ENCODE measurements around the gene PIAS1. TPM values are rescaled to one million over a fixed set of nuclear protein-coding genes. Genes with fewer than 3 reads are reported as not detected.
"Not testable (repeated sequence)": the region's sequence is repeated elsewhere in the genome, so short reads cannot be mapped to it uniquely, and the experiment has no call there.

PIAS1 gene
- 10 to 100 TPM; 20.4 to 24.4 TPM for total RNA-seq

DNA sequence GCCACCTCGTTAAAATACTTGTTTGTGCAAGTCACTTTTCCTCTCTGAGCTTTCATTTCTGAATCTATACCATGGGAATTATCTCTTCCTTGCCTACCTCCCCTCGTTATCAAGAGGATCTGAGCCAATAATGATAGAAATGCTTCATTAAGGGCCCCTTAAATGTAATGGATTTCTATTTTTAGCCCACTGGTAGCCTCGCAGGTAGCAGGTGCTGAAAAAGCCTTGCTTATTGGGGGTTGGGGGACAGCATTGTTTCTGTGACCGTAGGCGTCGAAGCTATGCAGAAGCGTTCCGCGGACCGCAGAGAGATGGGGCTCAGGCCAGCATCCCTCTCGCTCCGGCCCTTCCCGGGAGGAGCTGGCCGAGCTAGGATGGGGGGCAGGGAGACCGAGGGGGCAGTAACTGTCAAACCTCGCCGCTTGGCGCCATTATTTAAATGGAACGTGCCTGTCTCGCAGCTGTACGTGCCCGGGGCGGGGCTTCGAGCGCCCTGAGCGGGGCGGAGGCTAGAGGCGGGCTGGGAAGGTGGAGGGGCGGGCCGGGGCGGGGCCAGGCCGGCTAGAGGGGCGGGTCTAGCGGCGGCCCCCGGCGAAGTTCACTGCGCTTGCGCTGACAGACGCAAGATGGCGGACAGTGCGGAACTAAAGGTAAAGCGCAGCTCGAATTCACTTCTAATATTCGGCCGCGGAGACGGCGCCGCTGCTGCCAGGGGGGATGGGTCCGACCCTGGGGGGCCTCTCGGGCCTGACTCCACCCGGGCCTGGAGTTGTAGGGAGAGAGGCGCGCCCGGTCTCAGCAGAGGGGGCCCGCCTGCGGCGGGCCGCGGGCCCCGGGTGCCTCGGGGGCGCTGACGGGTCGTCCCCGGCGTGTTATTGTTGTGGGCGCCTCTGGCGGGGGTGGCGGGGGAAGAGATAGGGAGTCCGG lies at the start of gene PIAS1:
Gene PIAS1 (plus strand): TSS at position 615 of the 927 bp plus-strand sequence. CDS start 12 bp downstream, at position 627.
- Mint-ChIP-seq H3K27ac (peak within 1 kb of the TSS; percentile 95), H3K27me3 (peaks cover 25% of the 10 kb centered on the region), H3K4me3 (peak within 1 kb of the TSS; percentile 96), H3K9me3 (peaks cover 3% of the 10 kb centered on the region), H3K36me3 (peaks cover 2% of the 10 kb centered on the region), H3K4me1 (peaks cover 42% of the 10 kb centered on the region)
- peak; percentile 94 for DNase-seq

DNA sequence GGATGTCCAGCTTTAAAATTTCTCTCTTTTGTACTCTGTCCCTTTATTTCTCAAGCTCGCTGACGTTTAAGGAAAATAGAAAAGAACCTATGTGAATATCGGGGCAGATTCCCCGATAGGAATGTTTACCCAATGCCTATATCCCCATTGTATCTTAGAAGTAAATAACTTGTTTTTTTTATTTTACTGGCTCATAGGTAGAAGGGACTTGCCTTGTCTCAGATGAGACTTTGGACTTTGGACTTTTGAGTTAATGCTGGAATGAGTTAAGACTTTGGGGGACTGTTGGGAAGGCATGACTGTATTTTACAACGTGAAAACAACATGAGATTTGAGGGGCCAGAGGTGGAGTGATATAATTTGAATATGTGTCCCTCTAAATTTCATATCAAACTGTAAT lies 46.5 kb upstream of the PIAS1 start:
- H3K9me3 Mint-ChIP-seq, H3K36me3 Mint-ChIP-seq, H3K4me3 Mint-ChIP-seq, H3K27me3 Mint-ChIP-seq, H3K4me1 Mint-ChIP-seq, DNase-seq, H3K27ac Mint-ChIP-seq: not testable (repeated sequence)

GRCh38 chr15:68010361-68011153 lies 43.6 kb upstream of the PIAS1 start:
- Mint-ChIP-seq H3K4me3 (no peak overlapping the region), H3K4me1 (no peaks in the 10 kb centered on the region), H3K27ac (no peak overlapping the region), H3K36me3 (no peaks in the 10 kb centered on the region), H3K27me3 (no peaks in the 10 kb centered on the region), H3K9me3 (peaks cover 10% of the 10 kb centered on the region)
- no peak for DNase-seq

- Mint-ChIP-seq H3K27me3 (no peaks in the 10 kb centered on the region), H3K9me3 (peaks cover 2% of the 10 kb centered on the region), H3K4me3 (no peak overlapping the region), H3K4me1 (no peaks in the 10 kb centered on the region), H3K36me3 (no peaks in the 10 kb centered on the region), H3K27ac (no peak overlapping the region)
- DNase-seq = no peak
Observed at GRCh38 chr15:68012911-68013310, 41.2 kb upstream of the PIAS1 start.

DNA sequence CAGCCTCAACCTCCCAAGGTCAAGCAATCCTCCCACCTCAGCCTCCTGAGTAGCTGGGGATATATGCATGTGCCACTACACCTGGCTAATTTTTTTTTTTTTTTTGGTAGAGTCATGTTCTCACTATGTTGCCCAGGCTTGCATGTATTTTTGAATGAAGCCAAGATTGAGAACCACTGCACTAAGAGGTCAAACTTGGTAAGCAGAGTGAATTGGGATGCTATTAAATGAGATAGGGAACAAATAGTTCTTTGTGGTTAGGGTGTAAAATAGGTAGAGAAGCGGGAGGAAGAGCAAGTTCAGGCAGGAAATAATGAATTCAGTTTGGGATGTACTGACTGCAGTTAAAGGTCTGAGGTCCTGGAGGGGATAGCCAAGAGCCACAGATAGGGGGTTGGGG lies 39.9 kb upstream of the PIAS1 start:
- peaks cover 5% of the 10 kb centered on the region for H3K4me1 Mint-ChIP-seq
- no peaks in the 10 kb centered on the region for H3K36me3 Mint-ChIP-seq
- H3K9me3 Mint-ChIP-seq = no peaks in the 10 kb centered on the region
- no peaks in the 10 kb centered on the region for H3K27me3 Mint-ChIP-seq
- H3K27ac Mint-ChIP-seq = no peak overlapping the region
- DNase-seq = no peak
- H3K4me3 Mint-ChIP-seq = no peak overlapping the region

- H3K27ac Mint-ChIP-seq = no peak overlapping the region
- H3K27me3 Mint-ChIP-seq = no peaks in the 10 kb centered on the region
- no peak overlapping the region for H3K4me3 Mint-ChIP-seq
- H3K9me3 Mint-ChIP-seq = no peaks in the 10 kb centered on the region
- H3K36me3 Mint-ChIP-seq = no peaks in the 10 kb centered on the region
- H3K4me1 Mint-ChIP-seq = peaks cover 5% of the 10 kb centered on the region
- no peak for DNase-seq
Observed at GRCh38 chr15:68015244-68015643, 38.9 kb upstream of the PIAS1 start.

DNA sequence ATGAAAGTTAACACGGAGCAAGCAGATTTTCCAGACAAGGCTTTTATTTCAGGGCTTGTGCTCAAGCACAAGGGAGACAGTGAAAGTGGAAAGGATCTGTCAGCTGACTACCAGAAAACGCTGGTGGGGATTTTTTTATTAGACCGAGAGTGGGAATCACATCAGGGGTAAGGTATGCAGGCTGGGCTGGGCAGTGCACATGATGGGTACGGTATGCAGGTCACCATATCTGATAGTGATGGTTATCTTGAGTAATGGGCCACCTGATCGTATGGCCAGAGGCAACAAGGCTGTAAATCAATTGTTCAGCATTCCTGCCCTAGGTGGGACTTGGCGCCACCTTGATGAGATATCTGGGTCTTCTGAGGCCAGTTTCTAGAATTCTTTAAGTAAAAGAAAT lies 36.9 kb upstream of the PIAS1 start:
- Mint-ChIP-seq H3K4me3 (no peak overlapping the region), H3K36me3 (no peaks in the 10 kb centered on the region), H3K27me3 (no peaks in the 10 kb centered on the region), H3K4me1 (peaks cover 5% of the 10 kb centered on the region), H3K27ac (no peak overlapping the region), H3K9me3 (no peaks in the 10 kb centered on the region)
- DNase-seq = no peak

DNA sequence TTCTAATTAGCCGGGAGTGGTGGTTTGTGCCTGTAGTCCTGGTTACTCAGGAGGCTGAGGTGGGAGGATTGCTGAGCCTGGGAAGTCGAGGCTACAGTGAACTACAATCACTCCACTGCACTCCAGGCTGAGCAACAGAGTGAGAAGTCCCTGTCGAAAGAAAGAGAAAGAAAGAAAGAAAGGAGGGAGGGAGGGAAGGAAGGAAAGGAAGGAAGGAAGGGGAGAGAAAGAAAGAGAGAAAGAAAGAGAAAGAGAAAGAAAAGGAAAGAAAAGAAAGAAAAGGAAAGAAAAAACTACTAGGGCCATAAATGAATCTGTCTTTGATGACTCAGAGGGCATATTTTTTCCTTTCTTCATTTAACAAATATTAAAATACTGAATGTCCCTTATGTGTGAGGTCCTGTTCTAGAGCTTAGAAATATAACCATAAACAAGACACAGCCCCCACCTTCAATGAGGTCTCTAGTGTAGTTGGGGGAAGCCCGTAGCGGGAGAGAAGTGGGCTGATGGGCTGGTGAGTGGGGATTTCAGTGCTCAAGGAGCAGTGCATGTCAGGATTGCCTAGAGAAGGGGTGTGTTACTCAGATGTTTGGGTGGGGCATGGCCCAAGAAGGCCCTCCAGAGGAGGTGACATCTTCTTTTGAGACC lies 35.2 kb upstream of the PIAS1 start:
- DNase-seq = no peak
- Mint-ChIP-seq H3K4me1 (peaks cover 5% of the 10 kb centered on the region), H3K27me3 (no peaks in the 10 kb centered on the region), H3K9me3 (no peaks in the 10 kb centered on the region), H3K36me3 (no peaks in the 10 kb centered on the region), H3K4me3 (no peak overlapping the region), H3K27ac (peak overlapping the region; percentile 32)

DNA sequence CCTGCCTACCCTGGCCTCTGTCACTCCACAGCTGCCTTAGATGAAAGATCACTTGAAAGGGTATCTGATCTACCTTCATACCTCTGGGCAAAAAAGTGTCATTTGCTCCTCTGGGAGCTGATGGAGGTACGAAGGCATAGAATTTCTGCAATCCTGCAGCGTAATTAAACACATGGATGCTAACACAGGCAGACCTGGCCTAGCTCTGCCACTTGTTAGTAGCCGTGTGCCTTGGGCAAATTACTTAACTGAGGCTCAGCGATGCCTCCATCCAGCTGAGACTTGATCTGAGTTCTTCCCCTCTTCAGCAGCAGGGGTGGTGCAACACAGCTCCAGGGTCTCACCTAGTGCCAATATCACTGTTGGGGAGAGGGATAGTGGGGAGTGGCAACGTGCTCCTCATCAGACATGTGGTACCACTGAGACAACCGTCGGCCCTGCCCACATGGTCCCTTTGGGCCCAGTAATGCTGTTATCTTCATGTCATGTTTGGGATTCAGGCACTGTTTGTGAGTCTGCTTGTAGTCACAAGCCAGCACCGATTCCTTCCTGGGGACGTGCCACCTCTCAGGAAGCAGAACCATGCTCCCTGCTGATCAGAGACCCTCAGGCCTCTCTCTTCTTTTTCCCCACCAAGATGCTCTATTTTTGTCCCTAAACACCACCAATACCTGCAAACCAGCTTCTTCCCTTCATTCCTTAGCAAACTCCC lies 34.1 kb upstream of the PIAS1 start:
- peaks cover 5% of the 10 kb centered on the region for H3K4me1 Mint-ChIP-seq
- H3K4me3 Mint-ChIP-seq = no peak overlapping the region
- no peak for DNase-seq
- no peaks in the 10 kb centered on the region for H3K9me3 Mint-ChIP-seq
- H3K36me3 Mint-ChIP-seq = no peaks in the 10 kb centered on the region
- no peaks in the 10 kb centered on the region for H3K27me3 Mint-ChIP-seq
- no peak overlapping the region for H3K27ac Mint-ChIP-seq

GRCh38 chr15:68020685-68021084 lies 33.4 kb upstream of the PIAS1 start:
- H3K27me3 Mint-ChIP-seq = no peaks in the 10 kb centered on the region
- H3K4me1 Mint-ChIP-seq = peaks cover 5% of the 10 kb centered on the region
- no peak overlapping the region for H3K4me3 Mint-ChIP-seq
- no peak overlapping the region for H3K27ac Mint-ChIP-seq
- no peaks in the 10 kb centered on the region for H3K36me3 Mint-ChIP-seq
- H3K9me3 Mint-ChIP-seq = no peaks in the 10 kb centered on the region
- DNase-seq = no peak

- H3K4me1 Mint-ChIP-seq = peaks cover 5% of the 10 kb centered on the region
Observed at GRCh38 chr15:68022061-68022460, 32.1 kb upstream of the PIAS1 start.

GRCh38 chr15:68023307-68024101 lies 30.6 kb upstream of the PIAS1 start:
- no peaks in the 10 kb centered on the region for H3K27me3 Mint-ChIP-seq
- H3K4me1 Mint-ChIP-seq = peaks cover 5% of the 10 kb centered on the region
- H3K27ac Mint-ChIP-seq = no peak overlapping the region
- H3K36me3 Mint-ChIP-seq = no peaks in the 10 kb centered on the region
- DNase-seq = no peak
- H3K9me3 Mint-ChIP-seq = no peaks in the 10 kb centered on the region
- no peak overlapping the region for H3K4me3 Mint-ChIP-seq

More at GRCh38 chr15:68022061-68022460, 32.1 kb upstream of the PIAS1 start:
- no peaks in the 10 kb centered on the region for H3K9me3 Mint-ChIP-seq
- no peaks in the 10 kb centered on the region for H3K27me3 Mint-ChIP-seq
- DNase-seq = no peak
- H3K4me3 Mint-ChIP-seq = no peak overlapping the region
- no peak overlapping the region for H3K27ac Mint-ChIP-seq
- no peaks in the 10 kb centered on the region for H3K36me3 Mint-ChIP-seq

GRCh38 chr15:68025835-68026424 lies 28.2 kb upstream of the PIAS1 start:
- Mint-ChIP-seq H3K36me3 (no peaks in the 10 kb centered on the region), H3K27me3 (no peaks in the 10 kb centered on the region), H3K27ac (no peak overlapping the region), H3K4me3 (no peak overlapping the region), H3K4me1 (no peaks in the 10 kb centered on the region), H3K9me3 (no peaks in the 10 kb centered on the region)
- DNase-seq = no peak

DNA sequence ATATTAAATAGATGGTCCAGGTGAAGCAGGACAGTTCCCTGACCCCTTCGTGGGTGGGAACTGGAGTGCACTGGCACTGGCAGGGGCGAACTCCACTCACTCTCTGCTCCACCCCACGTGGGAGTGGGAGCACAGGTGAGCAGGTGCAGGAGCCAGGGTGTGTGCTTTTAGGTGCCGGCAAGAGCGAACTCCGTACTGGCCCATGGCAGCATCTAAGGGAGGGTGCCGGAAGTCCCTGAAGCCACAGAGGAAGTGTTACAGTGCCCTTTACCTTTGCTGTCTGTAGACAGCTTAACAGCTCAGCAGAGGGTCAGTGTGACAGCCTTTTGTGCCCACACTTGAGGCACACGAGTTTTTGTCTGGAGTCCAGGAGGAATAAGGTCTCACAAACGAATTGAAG lies 26.7 kb upstream of the PIAS1 start:
- no peaks in the 10 kb centered on the region for H3K9me3 Mint-ChIP-seq
- no peak overlapping the region for H3K27ac Mint-ChIP-seq
- no peaks in the 10 kb centered on the region for H3K27me3 Mint-ChIP-seq
- H3K4me3 Mint-ChIP-seq = no peak overlapping the region
- no peak for DNase-seq
- no peaks in the 10 kb centered on the region for H3K36me3 Mint-ChIP-seq
- H3K4me1 Mint-ChIP-seq = no peaks in the 10 kb centered on the region

All from activated naive CD8-positive, alpha-beta T cell treated with anti-CD3 and anti-CD28 coated beads for 36 hours (primary cell).